HG02763 (cell line): Measurements from ENCODE around the gene IGLL5.
"Not testable (repeated sequence)": the region's sequence is repeated elsewhere in the genome, so short reads cannot be mapped to it uniquely, and the experiment has no call there.

Source experiments
- ATAC-seq: cut with Tn5 transposase; IDR thresholded peaks from one replicate; pipeline ENCODE4 v1.9.1; 2021; ENCODE audit warnings: mild to moderate bottlenecking, moderate library complexity; ENCODE audit not compliant: unreplicated experiment

The IGLL5 gene

GRCh38 chr22:22912135-22912987, 24.7 kb downstream of the IGLL5 start:
- ATAC-seq: no peak

DNA sequence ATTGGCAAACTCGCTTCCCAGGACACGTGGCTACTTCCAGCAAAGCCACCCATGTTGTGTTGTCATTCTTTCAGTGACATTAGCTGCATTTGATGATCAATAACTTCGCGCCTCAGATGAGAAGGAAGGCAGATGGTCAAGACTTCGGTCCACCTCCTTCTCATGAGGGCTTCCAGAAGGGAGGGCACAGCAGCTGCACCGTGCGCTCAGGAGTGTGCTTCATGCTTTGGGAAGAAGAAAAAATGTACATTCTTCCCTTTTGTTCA, 25.3 kb downstream of the IGLL5 start:
- no peak for ATAC-seq

GRCh38 chr22:22913989-22914388, 26.4 kb downstream of the IGLL5 start:
- no peak for ATAC-seq

- ATAC-seq: no peak
Observed at GRCh38 chr22:22914726-22915669, 27.4 kb downstream of the IGLL5 start.

GRCh38 chr22:22915670-22916035, 28.0 kb downstream of the IGLL5 start:
- no peak for ATAC-seq

DNA sequence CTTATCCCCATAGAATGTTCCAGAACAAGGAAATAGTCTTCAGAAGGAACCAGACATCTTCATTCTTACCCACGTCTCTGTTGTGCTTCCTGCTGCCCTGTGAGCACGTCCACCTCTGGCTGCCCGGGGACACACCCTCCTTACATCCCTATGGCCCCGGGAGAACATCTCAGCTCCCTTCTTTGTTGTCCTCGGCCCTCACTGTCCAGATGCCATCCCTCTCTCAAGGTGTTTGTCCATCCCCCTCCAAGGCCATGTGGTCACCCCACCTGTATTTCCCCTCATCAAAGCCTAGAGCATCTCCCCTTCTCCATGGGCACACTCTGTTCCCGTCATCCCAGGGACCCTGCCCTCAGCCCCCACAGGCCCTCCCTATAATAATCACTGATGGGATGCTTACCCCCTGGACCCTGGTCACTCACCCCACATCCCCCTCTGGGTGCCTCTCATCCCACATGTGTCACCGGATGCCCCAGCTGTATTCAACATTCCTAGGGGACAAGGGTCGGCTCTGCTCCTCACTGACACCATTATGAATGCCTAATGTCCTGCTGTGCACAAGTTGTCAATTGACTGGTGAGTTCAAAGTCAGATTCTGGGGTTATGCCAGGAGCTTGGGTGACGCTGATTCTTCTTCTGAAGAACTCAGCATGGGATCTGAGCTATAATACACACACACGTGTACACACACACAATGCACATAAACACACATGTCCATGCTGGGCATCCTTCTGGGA, 28.8 kb downstream of the IGLL5 start:
- no peak for ATAC-seq

- ATAC-seq: no peak
Observed at GRCh38 chr22:22916952-22917290, 29.3 kb downstream of the IGLL5 start.

DNA sequence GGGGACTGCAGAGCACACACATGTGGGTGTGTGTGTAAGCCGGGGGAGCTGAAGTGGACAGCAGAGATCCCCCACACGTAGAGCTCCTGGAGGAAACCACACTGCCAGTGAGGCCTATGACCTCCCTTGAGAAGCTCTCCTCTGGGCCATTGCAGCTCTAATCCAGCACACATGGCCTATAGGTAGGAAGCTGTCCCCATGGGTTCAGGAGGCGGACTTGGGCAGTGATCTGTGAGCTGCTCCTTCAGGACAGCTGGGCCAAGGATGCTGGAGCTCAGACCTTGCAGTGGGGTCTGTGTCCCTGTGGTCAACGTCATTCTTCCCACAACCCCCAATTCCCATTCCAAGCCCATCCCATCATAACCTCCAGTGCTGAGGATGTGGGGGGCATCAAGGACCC, 29.8 kb downstream of the IGLL5 start:
- no peak for ATAC-seq

GRCh38 chr22:22918297-22918965, 30.8 kb downstream of the IGLL5 start:
- ATAC-seq: no peak

- ATAC-seq: no peak
Observed at GRCh38 chr22:22919041-22919440, 31.4 kb downstream of the IGLL5 start.

- no peak for ATAC-seq
Observed at GRCh38 chr22:22920104-22920654, 32.6 kb downstream of the IGLL5 start.

GRCh38 chr22:22920910-22921550, 33.4 kb downstream of the IGLL5 start:
- no peak for ATAC-seq

- no peak for ATAC-seq
Observed at GRCh38 chr22:22921575-22921974, 34.0 kb downstream of the IGLL5 start.

DNA sequence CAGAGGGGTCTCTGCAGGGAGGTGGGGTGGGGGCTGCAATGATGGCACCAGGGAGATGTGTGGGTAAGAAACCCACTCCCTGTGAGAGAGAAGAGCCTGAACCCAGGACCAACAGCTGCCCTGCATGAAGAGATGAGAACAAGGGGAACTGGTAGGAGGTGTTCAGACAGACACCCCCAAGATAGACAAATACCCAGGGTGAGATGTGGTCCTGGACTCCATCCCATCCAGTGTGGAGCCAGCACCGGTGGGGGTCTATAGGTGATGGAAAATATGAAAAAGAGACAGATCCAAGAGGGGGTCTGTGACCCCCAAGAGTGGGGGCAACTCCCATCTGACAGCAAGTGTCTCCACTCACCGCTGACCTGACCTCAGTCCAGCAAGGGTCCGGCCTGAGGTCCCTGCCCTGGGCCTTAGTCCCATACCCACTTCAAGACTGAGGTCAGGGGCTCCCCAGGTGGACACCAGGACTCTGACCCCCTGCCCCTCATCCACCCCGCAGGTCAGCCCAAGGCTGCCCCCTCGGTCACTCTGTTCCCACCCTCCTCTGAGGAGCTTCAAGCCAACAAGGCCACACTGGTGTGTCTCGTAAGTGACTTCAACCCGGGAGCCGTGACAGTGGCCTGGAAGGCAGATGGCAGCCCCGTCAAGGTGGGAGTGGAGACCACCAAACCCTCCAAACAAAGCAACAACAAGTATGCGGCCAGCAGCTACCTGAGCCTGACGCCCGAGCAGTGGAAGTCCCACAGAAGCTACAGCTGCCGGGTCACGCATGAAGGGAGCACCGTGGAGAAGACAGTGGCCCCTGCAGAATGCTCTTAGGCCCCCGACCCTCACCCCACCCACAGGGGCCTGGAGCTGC, 34.7 kb downstream of the IGLL5 start:
- ATAC-seq: not testable (repeated sequence)

GRCh38 chr22:22922954-22923319, 35.3 kb downstream of the IGLL5 start:
- no peak for ATAC-seq

- ATAC-seq: no peak
Observed at GRCh38 chr22:22923379-22923778, 35.8 kb downstream of the IGLL5 start.

- no peak for ATAC-seq
Observed at GRCh38 chr22:22923930-22924329, 36.3 kb downstream of the IGLL5 start.

GRCh38 chr22:22924369-22925145, 36.9 kb downstream of the IGLL5 start:
- no peak for ATAC-seq
